RWPE2 (cell line): ENCODE data around the gene ZNF445.

Source experiments
- ATAC-seq: fragments of 200-7000 bp; cut with Tn5 transposase; 3 replicates; pipeline ENCODE4 v1.9.1; 2021; ENCODE audit warnings: low read depth
- DNase-seq: peaks from one replicate; pipeline ENCODE4 v3.0.0-alpha.2; 2020; ENCODE audit warnings: low spot score
- H3K27ac ChIP-seq: fragments of 450-650 bp; 2 replicates; pipeline ENCODE4 v1.5.1; 2017; ENCODE audit warnings: mild to moderate bottlenecking; ENCODE audit not compliant: poor library complexity, severe bottlenecking
- H3K27me3 ChIP-seq: fragments of 250-450 bp; sonication (Bioruptor Pico); 2 replicates; pipeline ENCODE4 v1.5.1; 2021; ENCODE audit warnings: mild to moderate bottlenecking, moderate library complexity; ENCODE audit not compliant: insufficient read depth, poor library complexity, severe bottlenecking
- H3K36me3 ChIP-seq: fragments of 250-450 bp; sonication (Bioruptor Pico); 2 replicates; pipeline ENCODE4 v1.5.1; 2020; ENCODE audit warnings: low read depth, mild to moderate bottlenecking, moderate library complexity
- H3K4me1 ChIP-seq: fragments of 250-450 bp; sonication (Bioruptor Pico); 2 replicates; pipeline ENCODE4 v1.5.1; 2021; ENCODE audit warnings: mild to moderate bottlenecking, moderate library complexity; ENCODE audit not compliant: insufficient read depth, poor library complexity, severe bottlenecking
- H3K4me3 ChIP-seq: fragments of 250-450 bp; sonication (Bioruptor Pico); 2 replicates; pipeline ENCODE4 v1.5.1; 2021; ENCODE audit warnings: mild to moderate bottlenecking, moderate library complexity; ENCODE audit not compliant: severe bottlenecking
- H3K9me3 ChIP-seq: fragments of 250-450 bp; sonication (Bioruptor Pico); 2 replicates; pipeline ENCODE4 v1.5.1; 2021; ENCODE audit warnings: mild to moderate bottlenecking, moderate library complexity; ENCODE audit not compliant: severe bottlenecking
- TF ChIP-seq, protein P1 (sequence below): fragments of 450-650 bp; IDR thresholded peaks from one replicate; pipeline ENCODE4 v1.5.1; 2017; ENCODE audit warnings: mild to moderate bottlenecking, moderate library complexity; ENCODE audit not compliant: poor library complexity, severe bottlenecking

The ZNF445 gene

GRCh38 chr3:44516230-44516629 lies 38.8 kb upstream of the ZNF445 start:
- H3K4me3 ChIP-seq: no peak overlapping the region
- TF ChIP-seq, protein P1, sequence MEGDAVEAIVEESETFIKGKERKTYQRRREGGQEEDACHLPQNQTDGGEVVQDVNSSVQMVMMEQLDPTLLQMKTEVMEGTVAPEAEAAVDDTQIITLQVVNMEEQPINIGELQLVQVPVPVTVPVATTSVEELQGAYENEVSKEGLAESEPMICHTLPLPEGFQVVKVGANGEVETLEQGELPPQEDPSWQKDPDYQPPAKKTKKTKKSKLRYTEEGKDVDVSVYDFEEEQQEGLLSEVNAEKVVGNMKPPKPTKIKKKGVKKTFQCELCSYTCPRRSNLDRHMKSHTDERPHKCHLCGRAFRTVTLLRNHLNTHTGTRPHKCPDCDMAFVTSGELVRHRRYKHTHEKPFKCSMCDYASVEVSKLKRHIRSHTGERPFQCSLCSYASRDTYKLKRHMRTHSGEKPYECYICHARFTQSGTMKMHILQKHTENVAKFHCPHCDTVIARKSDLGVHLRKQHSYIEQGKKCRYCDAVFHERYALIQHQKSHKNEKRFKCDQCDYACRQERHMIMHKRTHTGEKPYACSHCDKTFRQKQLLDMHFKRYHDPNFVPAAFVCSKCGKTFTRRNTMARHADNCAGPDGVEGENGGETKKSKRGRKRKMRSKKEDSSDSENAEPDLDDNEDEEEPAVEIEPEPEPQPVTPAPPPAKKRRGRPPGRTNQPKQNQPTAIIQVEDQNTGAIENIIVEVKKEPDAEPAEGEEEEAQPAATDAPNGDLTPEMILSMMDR: no peak
- no peaks in the 10 kb centered on the region for H3K4me1 ChIP-seq
- H3K9me3 ChIP-seq: peaks cover 3% of the 10 kb centered on the region
- ATAC-seq (no peak), DNase-seq (no peak)
- no peak overlapping the region for H3K27ac ChIP-seq
- H3K27me3 ChIP-seq: no peaks in the 10 kb centered on the region
- no peaks in the 10 kb centered on the region for H3K36me3 ChIP-seq

- H3K27me3 ChIP-seq: no peaks in the 10 kb centered on the region
- no peaks in the 10 kb centered on the region for H3K4me1 ChIP-seq
- no peak for ATAC-seq
- H3K9me3 ChIP-seq: peaks cover 3% of the 10 kb centered on the region
- no peak overlapping the region for H3K4me3 ChIP-seq
- no peaks in the 10 kb centered on the region for H3K36me3 ChIP-seq
- TF ChIP-seq, protein P1: no peak
- H3K27ac ChIP-seq: no peak overlapping the region
- no peak for DNase-seq
These were observed 36.0 kb upstream of the ZNF445 start for GRCh38 chr3:44513513-44513912.

DNA sequence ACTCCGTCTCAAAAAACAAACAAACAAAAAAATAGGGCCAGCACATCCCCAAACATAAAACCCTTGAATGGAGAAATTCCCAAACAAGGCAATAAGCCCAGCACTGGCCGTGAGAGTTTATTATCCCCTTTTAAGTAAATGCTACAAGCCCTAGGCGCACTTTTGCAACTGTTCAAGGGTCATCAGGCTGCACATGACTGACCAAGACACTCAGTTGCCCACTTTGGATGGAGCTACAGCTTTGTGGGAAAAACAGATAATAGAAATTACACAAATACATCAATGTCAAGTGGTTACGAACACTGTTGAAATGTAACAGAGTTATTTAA lies 33.7 kb upstream of the ZNF445 start:
- no peak for DNase-seq
- H3K27ac ChIP-seq: peak overlapping the region; percentile 42
- peak overlapping the region; percentile 87 for H3K4me3 ChIP-seq
- no peak for ATAC-seq
- peaks cover 8% of the 10 kb centered on the region for H3K36me3 ChIP-seq
- H3K4me1 ChIP-seq: no peaks in the 10 kb centered on the region
- H3K27me3 ChIP-seq: no peaks in the 10 kb centered on the region
- TF ChIP-seq, protein P1: no peak
- peaks cover 2% of the 10 kb centered on the region for H3K9me3 ChIP-seq

GRCh38 chr3:44510000-44510368 lies 32.5 kb upstream of the ZNF445 start:
- DNase-seq (no peak), ATAC-seq (no peak)
- peak overlapping the region; percentile 87 for H3K4me3 ChIP-seq
- peak overlapping the region; percentile 42 for H3K27ac ChIP-seq
- H3K27me3 ChIP-seq: no peaks in the 10 kb centered on the region
- peaks cover 12% of the 10 kb centered on the region for H3K36me3 ChIP-seq
- H3K4me1 ChIP-seq: no peaks in the 10 kb centered on the region
- peaks cover 9% of the 10 kb centered on the region for H3K9me3 ChIP-seq
- TF ChIP-seq, protein P1: no peak

GRCh38 chr3:44509393-44509921 lies 32.0 kb upstream of the ZNF445 start:
- peak overlapping the region; percentile 42 for H3K27ac ChIP-seq
- peak overlapping the region; percentile 87 for H3K4me3 ChIP-seq
- no peaks in the 10 kb centered on the region for H3K4me1 ChIP-seq
- H3K9me3 ChIP-seq: peaks cover 9% of the 10 kb centered on the region
- ATAC-seq (peak; percentile 11; the same call in 2 of the 3 replicates), DNase-seq (no peak)
- peaks cover 12% of the 10 kb centered on the region for H3K36me3 ChIP-seq
- TF ChIP-seq, protein P1: no peak
- no peaks in the 10 kb centered on the region for H3K27me3 ChIP-seq
